Dermis microvascular lymphatic vessel endothelial cell (primary cell): ENCODE measurements around the gene PANK4. TPM values are rescaled to one million over a fixed set of nuclear protein-coding genes. Genes with fewer than 3 reads are reported as not detected.
"Not testable (repeated sequence)": the region's sequence is repeated elsewhere in the genome, so short reads cannot be mapped to it uniquely, and the experiment has no call there.

Source experiments
- DNase-seq, 2 donors: peaks; one replicate each; pipeline versions ENCODE4 v3.0.0 to v3.0.0-alpha.2; 2010; ENCODE audit warnings: low read depth in 2 of 2
- total RNA-seq: library from RNA; depleted of rRNA; stranded (reverse); fragments of >200 nt; gene quantifications from 2 replicates; pipeline ENCODE4 v1.2.1, GENCODE V29; 2014

The PANK4 gene
- total RNA-seq, 1 donor from 2014 or later = 18.6 TPM

- no peak for DNase-seq
Observed at GRCh38 chr1:2463396-2463795, 63.0 kb downstream of the PANK4 start.

DNA sequence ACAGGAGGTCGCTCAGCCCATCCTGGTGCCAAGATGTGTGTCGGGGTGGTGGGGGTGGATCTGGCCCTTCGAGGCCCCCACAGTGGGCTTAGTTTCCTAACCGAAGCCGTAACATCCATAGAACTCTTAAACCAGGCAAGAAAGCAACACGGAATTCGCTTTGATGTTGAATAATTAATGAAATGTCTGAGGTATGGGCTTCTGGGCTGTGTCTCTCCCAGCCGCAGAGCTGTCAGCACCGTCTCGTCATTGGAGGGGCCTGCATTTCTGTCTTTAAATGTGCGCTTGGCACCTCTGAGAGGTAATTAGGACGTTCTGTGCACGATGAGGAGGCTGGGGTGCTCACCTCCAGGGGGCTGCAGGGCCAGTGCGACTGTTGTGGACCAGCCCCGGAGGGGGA, 63.6 kb downstream of the PANK4 start:
- no peak for DNase-seq

GRCh38 chr1:2460996-2461751, 65.2 kb downstream of the PANK4 start:
- no peak for DNase-seq

- no peak for DNase-seq
Observed at GRCh38 chr1:2460203-2460602, 66.2 kb downstream of the PANK4 start.

- peak; percentile 53 to 72 for DNase-seq
Observed at GRCh38 chr1:2459757-2460156, 66.6 kb downstream of the PANK4 start.

DNA sequence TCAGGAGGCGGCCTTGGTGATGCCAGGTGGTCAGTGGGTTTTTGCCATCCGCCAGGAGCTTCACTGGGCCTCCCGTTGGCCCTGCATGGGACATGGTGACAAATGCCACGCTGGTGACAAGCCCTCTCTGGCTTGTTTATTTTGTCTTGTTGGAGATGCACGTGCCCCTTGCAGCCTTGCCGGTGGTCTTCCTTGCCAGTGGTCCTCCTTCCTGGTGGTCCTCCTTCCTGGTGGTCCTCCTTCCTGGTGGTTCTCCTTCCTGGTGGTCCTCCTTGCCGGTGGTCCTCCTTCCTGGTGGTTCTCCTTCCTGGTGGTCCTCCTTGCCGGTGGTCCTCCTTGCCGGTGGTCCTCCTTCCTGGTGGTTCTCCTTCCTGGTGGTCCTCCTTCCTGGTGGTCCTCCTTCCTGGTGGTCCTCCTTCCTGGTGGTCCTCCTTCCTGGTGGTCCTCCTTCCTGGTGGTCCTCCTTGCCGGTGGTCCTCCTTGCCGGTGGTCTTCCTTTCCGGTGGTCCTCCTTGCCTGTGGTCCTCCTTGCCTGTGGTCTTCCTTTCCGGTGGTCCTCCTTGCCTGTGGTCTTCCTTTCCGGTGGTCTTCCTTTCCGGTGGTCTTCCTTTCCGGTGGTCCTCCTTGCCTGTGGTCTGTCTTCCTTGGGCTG, 67.2 kb downstream of the PANK4 start:
- not testable (repeated sequence) for DNase-seq

DNA sequence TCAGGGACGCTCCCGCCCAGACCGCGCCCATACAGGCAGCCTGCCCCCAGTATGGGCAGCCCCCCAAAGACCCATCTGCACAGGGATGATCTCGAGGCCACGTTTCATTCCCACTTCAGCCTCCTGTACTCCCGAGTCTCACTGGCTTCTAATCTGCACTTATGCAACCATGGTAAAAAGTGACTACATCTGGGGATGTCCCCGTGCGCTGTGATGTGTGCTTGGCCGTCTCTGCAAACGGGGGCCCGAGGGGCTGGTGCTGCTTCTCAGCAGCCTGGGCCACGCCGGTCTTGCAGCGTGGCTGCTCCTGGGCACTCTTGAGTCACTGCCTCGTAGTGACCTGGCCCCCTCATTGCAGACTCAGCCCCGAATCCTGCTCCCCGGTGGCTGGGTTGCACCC, 67.7 kb downstream of the PANK4 start:
- DNase-seq = no peak

Other genes starting within 250 kb of the PANK4 start
- gene MORN1, start 135.0 kb downstream of the PANK4 start, total RNA-seq = 3.1 and 3.5 TPM in 2 replicates
- 44.5 and 47.2 TPM in 2 replicates for gene RER1, start 134.8 kb downstream of the PANK4 start, total RNA-seq
- gene PEX10, start 114.0 kb downstream of the PANK4 start, total RNA-seq = 24.9 and 37.3 TPM in 2 replicates
- under 0.01 TPM in 2 replicates for gene PLCH2, start 50.3 kb downstream of the PANK4 start, total RNA-seq
- gene HES5, start 3.7 kb upstream of the PANK4 start, total RNA-seq = 0.13 TPM in 2 replicates
- gene TNFRSF14, start 29.8 kb upstream of the PANK4 start, total RNA-seq = 66.8 and 150 TPM in 2 replicates
- gene PRXL2B, start 60.2 kb upstream of the PANK4 start, total RNA-seq = 55.7 and 107 TPM in 2 replicates
- gene MMEL1, start 106.4 kb upstream of the PANK4 start, total RNA-seq = 2.8 and 3.6 TPM in 2 replicates